Brain pericyte (primary cell): ENCODE measurements around the gene TMEM191C.
A peak's percentile ranks its signal among the peaks of the same experiment; 100 is the strongest.
"Not testable (repeated sequence)": the region's sequence is repeated elsewhere in the genome, so short reads cannot be mapped to it uniquely, and the experiment has no call there.

Experiments used
- DNase-seq: peaks from one replicate; pipeline ENCODE4 v3.0.0-alpha.2; 2012; ENCODE audit warnings: low read depth, low spot score

The TMEM191C gene

GRCh38 chr22:21446128-21446826, 20.9 kb upstream of the TMEM191C start:
- no peak for DNase-seq

- no peak for DNase-seq
These were observed 20.1 kb upstream of the TMEM191C start for GRCh38 chr22:21446827-21447690.

GRCh38 chr22:21447694-21448402, 19.3 kb upstream of the TMEM191C start:
- no peak for DNase-seq

GRCh38 chr22:21448627-21449416, 18.4 kb upstream of the TMEM191C start:
- DNase-seq, result no peak

- no peak for DNase-seq
These were observed 17.5 kb upstream of the TMEM191C start for GRCh38 chr22:21449531-21450319.

- DNase-seq, result no peak
These were observed 16.8 kb upstream of the TMEM191C start for GRCh38 chr22:21450320-21450831.

- no peak for DNase-seq
These were observed 16.3 kb upstream of the TMEM191C start for GRCh38 chr22:21450858-21451353.

GRCh38 chr22:21451545-21452520, 15.4 kb upstream of the TMEM191C start:
- DNase-seq, result no peak

GRCh38 chr22:21452666-21453065, 14.5 kb upstream of the TMEM191C start:
- DNase-seq, result not testable (repeated sequence)

GRCh38 chr22:21454998-21455333, 12.2 kb upstream of the TMEM191C start:
- not testable (repeated sequence) for DNase-seq

- no peak for DNase-seq
These were observed 11.7 kb upstream of the TMEM191C start for GRCh38 chr22:21455334-21456089.

GRCh38 chr22:21457023-21457787, 10.0 kb upstream of the TMEM191C start:
- DNase-seq, result no peak

GRCh38 chr22:21462672-21463071, 4.5 kb upstream of the TMEM191C start:
- not testable (repeated sequence) for DNase-seq

GRCh38 chr22:21468194-21469096, 1.3 kb downstream of the TMEM191C start:
- DNase-seq, result peak; percentile 40

GRCh38 chr22:21469097-21469994, 2.2 kb downstream of the TMEM191C start:
- not testable (repeated sequence) for DNase-seq
